Psoas muscle (tissue), 8 donors: ENCODE data around the gene HOXD13. TPM values are rescaled to one million over a fixed set of nuclear protein-coding genes. Genes with fewer than 3 reads are reported as not detected.

Experiments
- ATAC-seq, 4 donors: fragments of 200-7000 bp; cut with Tn5 transposase; one replicate each; pipeline ENCODE4 v1.9.1; 2020; ENCODE audit warnings: moderate library complexity in 3 of 4, mild to moderate bottlenecking in 2 of 4
- DNase-seq, 2 donors: peaks; one replicate each; pipeline ENCODE4 v3.0.0-alpha.2; 2020
- H3K27ac ChIP-seq: fragments of 200-600 bp; one replicate; pipeline ENCODE4 v1.8.0; 2022
- H3K27me3 ChIP-seq, 3 donors: fragments of 200-600 bp in 1 of 3; one replicate each; pipeline versions ENCODE4 v1.6.1 to v1.8.0; 2013 to 2022; ENCODE audit warnings: low read length in 2 of 3, mild to moderate bottlenecking in 2 of 3, moderate library complexity in 1 of 3; ENCODE audit not compliant: insufficient read depth in 3 of 3
- H3K36me3 ChIP-seq, 2 donors: fragments of 200-600 bp in 1 of 2; one replicate each; pipeline versions ENCODE4 v1.6.1 to v1.8.0; 2013 to 2022; ENCODE audit warnings: low read depth in 1 of 2, mild to moderate bottlenecking in 1 of 2, moderate library complexity in 1 of 2; ENCODE audit not compliant: insufficient read depth in 1 of 2
- H3K4me1 ChIP-seq: fragments of 200-600 bp; one replicate; pipeline ENCODE4 v1.8.0; 2022
- H3K4me3 ChIP-seq: fragments of 200-600 bp; one replicate; pipeline ENCODE4 v1.8.0; 2022; ENCODE audit warnings: mild to moderate bottlenecking
- H3K9me3 ChIP-seq: fragments of 200-600 bp; one replicate; pipeline ENCODE4 v1.8.0; 2022
- WGBS, 3 donors: extraction: QIAGEN DNeasy Blood & Tissue Kit; methylation state at CpG; one replicate each; pipeline versions ENCODE4 v1.1.6 to v1.1.7; 2013; 5-methylcytosine and 5-hydroxymethylcytosine counted together
- intact Hi-C, 2 donors: fragments of 100-400 bp; cut with DNase I; formaldehyde crosslinking; loops; one replicate each; pipeline versions ENCODE4 v1.11.0 to v1.14.2; 2022
- polyA plus RNA-seq, 3 donors: library from polyadenylated mRNA; stranded (reverse); fragments of 200-250 nt; gene quantifications; one replicate each; pipeline ENCODE4 v1.2.3, GENCODE V29; 2013
- total RNA-seq, 4 donors: library from RNA; stranded (reverse); fragmentation: NEBNext Ultra II Directional in 2 of 4; extraction: Animal tissue kit (Norgen Biotek cat#: 25700) in 2 of 4; gene quantifications; one replicate each; pipeline versions ENCODE4 v1.2.1 to v1.2.4, GENCODE V29; 2021 to 2023
- TF ChIP-seq, protein P1 (sequence below): fragments of 200-600 bp; IDR thresholded peaks from one replicate; pipeline ENCODE4 v1.8.0; 2022; ENCODE audit warnings: antibody characterized with exemption
- donor health status: healthy with polysubstance abuse.
- donor health status: DM: no; HTN: no; CAD: no; lungs with moderate emphysema.
- donor health status: Bipolar disorder and iron deficiency.
- donor health status: healthy.
- donor health status: DM: yes; HTN: yes; CAD: no.
- donor health status: DM: no; HTN: no; CAD: no.
- donor health status: DM: no; HTN: no; CAD: no.
- donor health status: DM: yes; HTN: yes; CAD: no.

The HOXD13 gene
- total and polyA plus RNA-seq, 7 donors: 0.01 TPM; not detected in 6

DNA sequence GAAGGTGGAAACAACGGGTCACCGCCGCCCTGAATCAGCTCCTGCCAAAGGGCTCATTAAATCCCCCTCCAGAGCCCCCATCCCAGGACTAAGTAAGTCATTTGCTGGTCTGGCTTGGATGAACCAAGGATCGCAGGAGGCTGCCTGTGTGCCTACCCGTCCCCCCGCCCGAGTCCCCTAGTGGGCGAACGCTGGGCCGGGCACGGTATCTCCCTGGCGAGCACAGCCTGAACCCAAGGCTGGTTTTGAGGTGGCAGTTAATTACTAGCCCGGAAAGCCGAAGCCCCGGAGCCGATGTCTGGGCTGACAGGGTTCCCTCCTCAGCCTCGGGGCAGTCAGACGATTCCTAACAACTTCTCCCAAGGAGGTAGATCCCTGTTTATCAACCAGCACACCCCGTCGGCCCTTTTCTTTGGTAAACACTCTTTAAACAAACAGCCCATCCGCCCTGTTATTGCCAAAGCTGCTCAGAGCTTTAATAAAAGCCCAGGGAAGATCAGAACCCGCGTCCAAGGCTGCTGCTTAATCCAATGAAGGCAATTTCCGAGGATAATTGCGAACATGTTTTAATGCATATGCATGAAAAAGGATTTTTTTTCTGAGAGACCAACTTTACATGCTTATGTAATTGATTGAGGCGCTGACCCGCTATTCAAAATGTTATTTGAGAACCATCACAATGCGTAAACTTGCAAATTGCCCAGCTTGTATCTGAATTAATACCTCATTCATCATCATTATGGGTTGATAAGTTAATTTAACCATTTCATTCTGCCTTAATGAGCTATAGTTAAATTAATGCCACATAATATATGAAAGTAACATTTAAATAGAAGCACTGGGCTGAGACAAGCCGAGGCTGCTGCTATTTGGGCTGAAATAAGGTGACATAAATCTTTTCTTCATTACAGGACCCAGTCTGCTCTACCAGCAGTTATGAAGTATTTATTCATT, 19.3 kb upstream of the HOXD13 start:
- Histone ChIP-seq H3K36me3 (no peaks in the 10 kb centered on the region), H3K27me3 (peaks cover 9 to 100% (median 38%) of the 10 kb centered on the region in 3 donors), H3K4me1 (peaks cover 4% of the 10 kb centered on the region), H3K4me3 (no peak overlapping the region), H3K9me3 (no peaks in the 10 kb centered on the region), H3K27ac (no peak overlapping the region)
- intact Hi-C loops: no loop called here
- 8 to 11% (median 10%) methylated on average over 29 of the region's 29 CpGs for WGBS, 3 donors
- ATAC-seq (peak in 1 of 4 donors; percentile 49), DNase-seq (no peak)
- TF ChIP-seq, protein P1, sequence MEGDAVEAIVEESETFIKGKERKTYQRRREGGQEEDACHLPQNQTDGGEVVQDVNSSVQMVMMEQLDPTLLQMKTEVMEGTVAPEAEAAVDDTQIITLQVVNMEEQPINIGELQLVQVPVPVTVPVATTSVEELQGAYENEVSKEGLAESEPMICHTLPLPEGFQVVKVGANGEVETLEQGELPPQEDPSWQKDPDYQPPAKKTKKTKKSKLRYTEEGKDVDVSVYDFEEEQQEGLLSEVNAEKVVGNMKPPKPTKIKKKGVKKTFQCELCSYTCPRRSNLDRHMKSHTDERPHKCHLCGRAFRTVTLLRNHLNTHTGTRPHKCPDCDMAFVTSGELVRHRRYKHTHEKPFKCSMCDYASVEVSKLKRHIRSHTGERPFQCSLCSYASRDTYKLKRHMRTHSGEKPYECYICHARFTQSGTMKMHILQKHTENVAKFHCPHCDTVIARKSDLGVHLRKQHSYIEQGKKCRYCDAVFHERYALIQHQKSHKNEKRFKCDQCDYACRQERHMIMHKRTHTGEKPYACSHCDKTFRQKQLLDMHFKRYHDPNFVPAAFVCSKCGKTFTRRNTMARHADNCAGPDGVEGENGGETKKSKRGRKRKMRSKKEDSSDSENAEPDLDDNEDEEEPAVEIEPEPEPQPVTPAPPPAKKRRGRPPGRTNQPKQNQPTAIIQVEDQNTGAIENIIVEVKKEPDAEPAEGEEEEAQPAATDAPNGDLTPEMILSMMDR: no peak

DNA sequence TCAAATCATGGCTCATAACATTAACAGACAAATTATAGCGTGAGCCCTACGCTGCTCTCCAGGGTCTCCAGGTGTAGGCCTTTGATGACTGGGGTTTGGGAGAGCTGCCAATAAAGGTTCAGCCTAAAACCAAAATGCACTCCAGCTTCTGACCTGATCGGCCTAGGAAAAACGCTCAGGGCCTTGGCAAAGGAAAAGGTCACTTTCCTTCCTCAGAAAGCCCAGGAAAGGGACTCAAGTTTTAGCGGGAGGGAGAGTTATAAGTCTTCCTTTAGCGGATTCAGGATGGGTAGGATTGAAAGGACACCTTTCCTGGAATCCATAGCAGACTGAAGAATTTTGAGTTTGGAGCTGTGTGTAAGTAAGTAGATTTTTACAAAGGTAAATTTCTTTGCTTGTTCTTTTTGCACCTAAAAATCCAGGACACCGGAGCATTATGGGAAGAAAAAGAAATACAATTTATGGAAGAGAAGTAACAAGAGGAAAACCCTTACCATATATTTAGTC, 17.5 kb upstream of the HOXD13 start:
- no peaks in the 10 kb centered on the region for H3K9me3 ChIP-seq
- DNase-seq: no peak
- H3K4me1 ChIP-seq: peaks cover 6% of the 10 kb centered on the region
- no peaks in the 10 kb centered on the region for H3K36me3 ChIP-seq
- ATAC-seq: no peak
- WGBS, 3 donors: 37 to 47% (median 46%) methylated on average over 7 of the region's 7 CpGs
- intact Hi-C loops: loop anchor here in 1 of 2 donors (5.0 kb wide), 1 partner anchor 37 kb away; no protein-coding TSS in a partner anchor
- H3K27me3 ChIP-seq: peaks cover 14 to 100% (median 42%) of the 10 kb centered on the region in 3 donors
- TF ChIP-seq, protein P1: no peak
- H3K27ac ChIP-seq: no peak overlapping the region
- H3K4me3 ChIP-seq: no peak overlapping the region

DNA sequence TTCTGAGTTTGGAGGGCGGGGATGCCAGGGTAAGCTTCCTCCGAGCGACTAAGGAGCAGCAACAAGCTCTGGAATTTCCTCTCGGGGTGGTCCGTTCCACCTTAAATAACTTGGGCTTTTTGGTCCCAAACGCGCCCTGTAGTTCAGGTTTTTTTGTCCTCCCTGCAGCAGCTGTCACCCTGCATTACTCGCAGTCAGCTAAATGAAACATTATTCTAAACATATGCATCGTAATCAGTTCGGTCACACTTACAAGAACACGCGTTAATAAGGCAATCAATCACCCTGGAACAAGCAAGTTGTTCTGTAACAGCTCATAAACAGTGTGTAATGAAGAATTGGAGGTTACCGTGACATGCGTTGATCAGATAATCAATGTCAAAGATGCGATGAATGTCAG, 17.0 kb upstream of the HOXD13 start:
- H3K4me3 ChIP-seq: no peak overlapping the region
- no peak for ATAC-seq
- H3K9me3 ChIP-seq: no peaks in the 10 kb centered on the region
- H3K4me1 ChIP-seq: peaks cover 8% of the 10 kb centered on the region
- DNase-seq: no peak
- WGBS, 3 donors: 11 to 15% (median 13%) methylated on average over 15 of the region's 15 CpGs
- no peaks in the 10 kb centered on the region for H3K36me3 ChIP-seq
- no peak overlapping the region for H3K27ac ChIP-seq
- intact Hi-C loops: loop anchor here in 1 of 2 donors (5.0 kb wide), 1 partner anchor 37 kb away; no protein-coding TSS in a partner anchor
- TF ChIP-seq, protein P1: no peak
- H3K27me3 ChIP-seq: peaks cover 14 to 98% (median 42%) of the 10 kb centered on the region in 3 donors

DNA sequence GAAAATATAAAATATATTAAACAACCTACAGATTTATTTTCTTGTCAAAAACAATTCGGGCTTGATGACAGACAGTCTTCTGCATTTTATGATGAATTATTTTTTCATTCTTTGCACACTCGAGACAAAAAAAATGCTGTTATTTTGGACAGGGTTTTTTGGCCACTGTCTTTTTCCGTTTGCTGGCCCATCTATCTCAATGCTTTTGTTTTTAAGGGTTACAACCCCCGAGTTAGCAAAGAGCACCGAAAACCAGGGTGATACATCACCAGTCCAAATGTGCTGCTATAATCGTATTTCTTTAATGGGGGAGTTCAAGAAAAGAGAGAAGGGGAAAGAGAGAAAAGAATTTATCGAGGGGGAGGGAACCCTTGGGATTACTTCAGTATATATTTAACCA, 16.5 kb upstream of the HOXD13 start:
- Histone ChIP-seq H3K4me1 (peaks cover 13% of the 10 kb centered on the region), H3K9me3 (no peaks in the 10 kb centered on the region), H3K27ac (no peak overlapping the region), H3K4me3 (no peak overlapping the region), H3K27me3 (peaks cover 14 to 98% (median 42%) of the 10 kb centered on the region in 3 donors), H3K36me3 (no peaks in the 10 kb centered on the region)
- no peak for DNase-seq
- ATAC-seq: no peak
- intact Hi-C loops: loop anchor here in 1 of 2 donors (5.0 kb wide), 1 partner anchor 36 kb away; no protein-coding TSS in a partner anchor
- WGBS, 3 donors: 19 to 22% (median 21%) methylated on average over 7 of the region's 7 CpGs
- TF ChIP-seq, protein P1: no peak
